Testis (tissue), 2 donors: ENCODE measurements around the gene ZFP36L1.

Experiments used
- CTCF ChIP-seq, 3 experiments: fragments of 450-650 bp in 2 of 3; fragments of 200-600 bp in 1 of 3; sonication (generic) in 1 of 3; IDR thresholded peaks; one replicate each; pipeline ENCODE4 v1.5.1; 2016 to 2019; ENCODE audit warnings: antibody characterized with exemption in 3 of 3, mild to moderate bottlenecking in 2 of 3, moderate library complexity in 1 of 3
- POLR2A ChIP-seq: fragments of 450-650 bp; IDR thresholded peaks from one replicate; pipeline ENCODE4 v1.6.1; 2017; ENCODE audit warnings: antibody characterized with exemption, mild to moderate bottlenecking, moderate library complexity

GRCh38 chr14:68814238-68814538, 21.3 kb upstream of the ZFP36L1 start:
- TF ChIP-seq CTCF (IDR thresholded peaks at IDR 0.05) (no peak), POLR2A (no peak)
